Ectodermal cell (in vitro differentiated cells): ENCODE results near the gene EYS. TPM values are rescaled to one million over a fixed set of nuclear protein-coding genes. Genes with fewer than 3 reads are reported as not detected.
A peak's percentile ranks its signal among the peaks of the same experiment; 100 is the strongest.

Experiments
- H3K27ac ChIP-seq: 2 replicates; pipeline ENCODE4 v1.7.0; 2013; ENCODE audit warnings: mild to moderate bottlenecking, low read depth, low read length; ENCODE audit not compliant: insufficient read depth, poor library complexity, severe bottlenecking
- H3K27me3 ChIP-seq: 2 replicates; pipeline ENCODE4 v1.7.0; 2013; ENCODE audit warnings: mild to moderate bottlenecking, low read length; ENCODE audit not compliant: insufficient read depth, control insufficient read depth, poor library complexity, severe bottlenecking
- H3K36me3 ChIP-seq: one replicate; pipeline ENCODE4 v1.7.0; 2013; ENCODE audit warnings: low read length; ENCODE audit not compliant: control insufficient read depth, insufficient read depth
- H3K4me1 ChIP-seq: one replicate; pipeline ENCODE4 v1.7.0; 2013; ENCODE audit warnings: low read length; ENCODE audit not compliant: control insufficient read depth, insufficient read depth
- H3K4me3 ChIP-seq: 2 replicates; pipeline ENCODE4 v1.7.0; 2013; ENCODE audit warnings: low read depth, low read length, control low read depth; ENCODE audit not compliant: insufficient read depth
- H3K9me3 ChIP-seq: 2 replicates; pipeline ENCODE4 v1.7.0; 2013; ENCODE audit warnings: mild to moderate bottlenecking, low read length, moderate library complexity; ENCODE audit not compliant: control insufficient read depth
- WGBS, 2 experiments: methylation state at CpG; one replicate each; pipeline ENCODE4 v1.1.7; 2013; ENCODE audit warnings: missing lambda C conversion rate in 2 of 2; 5-methylcytosine and 5-hydroxymethylcytosine counted together
- polyA plus RNA-seq, 4 experiments: library from polyadenylated mRNA; stranded (reverse); fragments of 50-300 nt; gene quantifications; one replicate each; pipeline ENCODE4 v1.2.3, GENCODE V29; 2013

EYS gene
- polyA plus RNA-seq (2013, experiment 1 of 4), result not detected
- not detected for polyA plus RNA-seq (2013, experiment 2 of 4)
- polyA plus RNA-seq (2013, experiment 3 of 4), result not detected
- polyA plus RNA-seq (2013, experiment 4 of 4), result not detected

- H3K4me1 ChIP-seq, result no peaks in the 10 kb centered on the region
- 86 to 100% methylated on average over 2 to 4 of the region's 4 CpGs for WGBS, 2 experiments
- H3K27ac ChIP-seq, result peak within 1 kb of the TSS; percentile 42
- no peaks in the 10 kb centered on the region for H3K27me3 ChIP-seq
- H3K36me3 ChIP-seq, result no peaks in the 10 kb centered on the region
- no peak within 1 kb of the TSS for H3K4me3 ChIP-seq
- H3K9me3 ChIP-seq, result no peaks in the 10 kb centered on the region
Observed at GRCh38 chr6:65707126-65707826, at the start of gene EYS. Gene EYS, minus strand, starts transcription at chr6:65707226. Its CDS starts 211,816 bp downstream, at chr6:65495410.

- H3K27ac ChIP-seq, result no peak overlapping the region
- H3K4me3 ChIP-seq, result no peak overlapping the region
- H3K9me3 ChIP-seq, result no peaks in the 10 kb centered on the region
- no peaks in the 10 kb centered on the region for H3K36me3 ChIP-seq
- no peaks in the 10 kb centered on the region for H3K4me1 ChIP-seq
- no peaks in the 10 kb centered on the region for H3K27me3 ChIP-seq
- 78 to 86% methylated on average over 4 of the region's 4 CpGs for WGBS, 2 experiments
Observed at GRCh38 chr6:65746302-65746701, 39.3 kb upstream of the EYS start.

- H3K36me3 ChIP-seq, result no peaks in the 10 kb centered on the region
- H3K27ac ChIP-seq, result no peak overlapping the region
- H3K27me3 ChIP-seq, result no peaks in the 10 kb centered on the region
- no peaks in the 10 kb centered on the region for H3K4me1 ChIP-seq
- WGBS, 2 experiments, result 91 to 95% methylated on average over 2 of the region's 2 CpGs
- H3K4me3 ChIP-seq, result no peak overlapping the region
- H3K9me3 ChIP-seq, result no peaks in the 10 kb centered on the region
Observed at GRCh38 chr6:65745614-65746013, 38.6 kb upstream of the EYS start.

GRCh38 chr6:65728879-65729479, 22.0 kb upstream of the EYS start:
- Histone ChIP-seq H3K4me3 (no peak overlapping the region), H3K36me3 (no peaks in the 10 kb centered on the region), H3K4me1 (no peaks in the 10 kb centered on the region), H3K27ac (no peak overlapping the region), H3K9me3 (no peaks in the 10 kb centered on the region), H3K27me3 (no peaks in the 10 kb centered on the region)
- 49 to 56% methylated on average over 3 of the region's 3 CpGs for WGBS, 2 experiments

GRCh38 chr6:65719101-65719500, 12.1 kb upstream of the EYS start:
- Histone ChIP-seq H3K36me3 (no peaks in the 10 kb centered on the region), H3K4me1 (no peaks in the 10 kb centered on the region), H3K27ac (no peak overlapping the region), H3K9me3 (no peaks in the 10 kb centered on the region), H3K27me3 (no peaks in the 10 kb centered on the region), H3K4me3 (no peak overlapping the region)
- WGBS, 2 experiments, result 88 to 92% methylated on average over 2 to 3 of the region's 3 CpGs

GRCh38 chr6:65711531-65711930, 4.5 kb upstream of the EYS start:
- Histone ChIP-seq H3K4me3 (no peak overlapping the region), H3K27me3 (no peaks in the 10 kb centered on the region), H3K9me3 (no peaks in the 10 kb centered on the region), H3K4me1 (no peaks in the 10 kb centered on the region), H3K27ac (no peak overlapping the region), H3K36me3 (no peaks in the 10 kb centered on the region)

- no peak overlapping the region for H3K27ac ChIP-seq
- H3K27me3 ChIP-seq, result no peaks in the 10 kb centered on the region
- WGBS, 2 experiments, result 97 to 98% methylated on average over 5 of the region's 5 CpGs
- H3K9me3 ChIP-seq, result no peaks in the 10 kb centered on the region
- no peaks in the 10 kb centered on the region for H3K36me3 ChIP-seq
- H3K4me1 ChIP-seq, result no peaks in the 10 kb centered on the region
- no peak overlapping the region for H3K4me3 ChIP-seq
Observed at GRCh38 chr6:65709099-65709830, 2.2 kb upstream of the EYS start.

- 94 to 97% methylated on average over 1 of the region's 1 CpG for WGBS, 2 experiments
- Histone ChIP-seq H3K27me3 (no peaks in the 10 kb centered on the region), H3K27ac (no peak overlapping the region)
Observed at GRCh38 chr6:65708162-65708561, 1.1 kb upstream of the EYS start.

GRCh38 chr6:65706436-65706835, 590 bp downstream of the EYS start:
- no peaks in the 10 kb centered on the region for H3K4me1 ChIP-seq
- 93% methylated on average over 2 of the region's 3 CpGs; no CpG with 5 or more reads in 1 of the 2 experiments for WGBS, 2 experiments
- H3K27ac ChIP-seq, result no peak overlapping the region
- no peaks in the 10 kb centered on the region for H3K27me3 ChIP-seq
- H3K36me3 ChIP-seq, result no peaks in the 10 kb centered on the region
- no peak overlapping the region for H3K4me3 ChIP-seq
- H3K9me3 ChIP-seq, result no peaks in the 10 kb centered on the region

More at GRCh38 chr6:65708162-65708561, 1.1 kb upstream of the EYS start:
- Histone ChIP-seq H3K4me3 (no peak overlapping the region), H3K36me3 (no peaks in the 10 kb centered on the region), H3K9me3 (no peaks in the 10 kb centered on the region), H3K4me1 (no peaks in the 10 kb centered on the region)

GRCh38 chr6:65701325-65701724, 5.7 kb downstream of the EYS start:
- Histone ChIP-seq H3K4me1 (no peaks in the 10 kb centered on the region), H3K36me3 (no peaks in the 10 kb centered on the region), H3K4me3 (no peak overlapping the region), H3K27ac (no peak overlapping the region), H3K27me3 (no peaks in the 10 kb centered on the region), H3K9me3 (no peaks in the 10 kb centered on the region)
- 95 to 100% methylated on average over 1 of the region's 1 CpG for WGBS, 2 experiments
